Thoracic aorta (tissue), 2 donors: ENCODE measurements around the gene ATP7A. TPM values are rescaled to one million over a fixed set of nuclear protein-coding genes. Genes with fewer than 3 reads are reported as not detected.

Experiments
- ATAC-seq: fragments of 150-250 bp; one replicate; pipeline ENCODE4 v1.8.0; 2017; ENCODE audit warnings: low read depth; ENCODE audit not compliant: insufficient number of reproducible peaks, low FRiP score
- DNase-seq: peaks from one replicate; pipeline ENCODE4 v3.0.0-alpha.2; 2020; ENCODE audit warnings: low spot score
- H3K27ac ChIP-seq, 2 donors: fragments of 200-600 bp; sonication (generic); 1 replicate in 1 of 2; 2 replicates in 1 of 2; pipeline ENCODE4 v1.5.1; 2016; ENCODE audit warnings: mild to moderate bottlenecking in 2 of 2, moderate library complexity in 2 of 2
- H3K27me3 ChIP-seq: fragments of 200-600 bp; sonication (generic); replicated peaks from 2 replicates; pipeline ENCODE4 v1.6.0; 2016; ENCODE audit warnings: mild to moderate bottlenecking; ENCODE audit not compliant: insufficient read depth
- H3K36me3 ChIP-seq: fragments of 200-600 bp; sonication (generic); one replicate; pipeline ENCODE4 v1.5.1; 2016
- H3K4me1 ChIP-seq, 2 donors: fragments of 200-600 bp; sonication (generic); 1 replicate in 1 of 2; 2 replicates in 1 of 2; pipeline versions ENCODE4 v1.5.1 to v1.6.0; 2016; ENCODE audit warnings: low read depth in 2 of 2, mild to moderate bottlenecking in 1 of 2; ENCODE audit not compliant: control insufficient read depth in 1 of 2
- H3K4me3 ChIP-seq: fragments of 200-600 bp; sonication (generic); 2 replicates; pipeline ENCODE4 v1.5.1; 2016; ENCODE audit warnings: mild to moderate bottlenecking
- H3K9me3 ChIP-seq: fragments of 200-600 bp; sonication (generic); 2 replicates; pipeline ENCODE4 v1.5.1; 2016
- CTCF ChIP-seq: fragments of 200-600 bp; sonication (generic); IDR thresholded peaks from one replicate; pipeline ENCODE4 v1.5.1; 2019; ENCODE audit warnings: antibody characterized with exemption
- total RNA-seq, 2 donors: library from RNA; depleted of rRNA; stranded (reverse); fragments of >200 nt; gene quantifications; one replicate each; pipeline versions ENCODE4 v1.1.0 to v1.2.3, GENCODE V29; 2016

Gene ATP7A
- total RNA-seq, 2 donors from 2014 or later = 11.8 to 18.2 TPM

- no peaks in the 10 kb centered on the region for H3K9me3 ChIP-seq
- H3K4me1 ChIP-seq = no peaks in the 10 kb centered on the region
- no peak for TF ChIP-seq CTCF
- no peak for ATAC-seq
- no peaks in the 10 kb centered on the region for H3K36me3 ChIP-seq
- no peak for DNase-seq
- no peaks in the 10 kb centered on the region for H3K27me3 ChIP-seq
- no peak overlapping the region for H3K4me3 ChIP-seq
- H3K27ac ChIP-seq = no peak overlapping the region
These were observed 57.1 kb downstream of the ATP7A start for GRCh38 chrX:77967631-77968030.

GRCh38 chrX:77969538-77969937 lies 59.0 kb downstream of the ATP7A start, which contains the start of gene PGAM4:
Gene PGAM4 (minus strand): TSS chrX:77969638. CDS start chrX:77969638, 0 bp downstream.
- H3K36me3 ChIP-seq = no peaks in the 10 kb centered on the region
- no peak within 1 kb of the TSS for H3K4me3 ChIP-seq
- DNase-seq (no peak), ATAC-seq (no peak)
- no peak for TF ChIP-seq CTCF
- no peaks in the 10 kb centered on the region for H3K4me1 ChIP-seq
- no peaks in the 10 kb centered on the region for H3K9me3 ChIP-seq
- no peaks in the 10 kb centered on the region for H3K27me3 ChIP-seq
- H3K27ac ChIP-seq = no peak within 1 kb of the TSS

- TF ChIP-seq CTCF = no peak
- H3K27me3 ChIP-seq = no peaks in the 10 kb centered on the region
- no peak for DNase-seq
- H3K36me3 ChIP-seq = no peaks in the 10 kb centered on the region
- H3K9me3 ChIP-seq = no peaks in the 10 kb centered on the region
- H3K27ac ChIP-seq = no peak overlapping the region
- no peak overlapping the region for H3K4me3 ChIP-seq
- no peak for ATAC-seq
- H3K4me1 ChIP-seq = no peaks in the 10 kb centered on the region
These were observed 65.3 kb downstream of the ATP7A start for GRCh38 chrX:77975755-77976154.

GRCh38 chrX:77977095-77977494 lies 66.6 kb downstream of the ATP7A start:
- no peaks in the 10 kb centered on the region for H3K9me3 ChIP-seq
- DNase-seq (no peak), ATAC-seq (no peak)
- H3K4me3 ChIP-seq = no peak overlapping the region
- no peaks in the 10 kb centered on the region for H3K4me1 ChIP-seq
- TF ChIP-seq CTCF = no peak
- H3K36me3 ChIP-seq = no peaks in the 10 kb centered on the region
- H3K27ac ChIP-seq = no peak overlapping the region
- no peaks in the 10 kb centered on the region for H3K27me3 ChIP-seq

GRCh38 chrX:77977518-77977917 lies 67.0 kb downstream of the ATP7A start:
- no peak for TF ChIP-seq CTCF
- Histone ChIP-seq H3K4me3 (no peak overlapping the region), H3K27me3 (no peaks in the 10 kb centered on the region), H3K27ac (no peak overlapping the region), H3K4me1 (no peaks in the 10 kb centered on the region), H3K36me3 (no peaks in the 10 kb centered on the region), H3K9me3 (no peaks in the 10 kb centered on the region)
- no peak for ATAC-seq
- DNase-seq = no peak
